GM23338 (cell line): ENCODE measurements around the gene SPACA5. TPM values are rescaled to one million over a fixed set of nuclear protein-coding genes. Genes with fewer than 3 reads are reported as not detected.

Source experiments
- ATAC-seq: fragments of 200-7000 bp; cut with Tn5 transposase; 3 replicates; pipeline ENCODE4 v1.9.1; 2020
- DNase-seq: peaks from one replicate; pipeline ENCODE4 v3.0.0-alpha.2; 2015; ENCODE audit warnings: low spot score
- H2AFZ ChIP-seq: fragments of 200-600 bp; sonication (generic); 2 replicates; pipeline ENCODE4 v1.8.0; 2016; ENCODE audit warnings: antibody characterized with exemption, mild to moderate bottlenecking, moderate library complexity
- H3F3A ChIP-seq: fragments of 200-600 bp; sonication (generic); replicated peaks from 2 replicates; pipeline ENCODE4 v1.8.0; 2017; ENCODE audit warnings: antibody characterized with exemption, mixed run types, low read depth
- H3K27ac ChIP-seq: fragments of 200-600 bp; sonication (generic); 2 replicates; pipeline ENCODE4 v1.6.1; 2016; ENCODE audit warnings: low read depth
- H3K27me3 ChIP-seq: fragments of 200-600 bp; sonication (generic); 2 replicates; pipeline ENCODE4 v1.8.0; 2016; ENCODE audit warnings: mild to moderate bottlenecking, mixed run types, moderate library complexity; ENCODE audit not compliant: insufficient read depth
- H3K36me3 ChIP-seq: fragments of 200-600 bp; sonication (generic); 2 replicates; pipeline ENCODE4 v1.8.0; 2016; ENCODE audit warnings: mild to moderate bottlenecking; ENCODE audit not compliant: insufficient read depth
- H3K4me1 ChIP-seq: fragments of 200-600 bp; sonication (generic); 2 replicates; pipeline ENCODE4 v1.8.0; 2016; ENCODE audit warnings: mild to moderate bottlenecking, moderate library complexity; ENCODE audit not compliant: insufficient read depth
- H3K4me2 ChIP-seq: fragments of 200-600 bp; sonication (generic); 2 replicates; pipeline ENCODE4 v1.7.1; 2017; ENCODE audit warnings: mixed run types
- H3K4me3 ChIP-seq: fragments of 200-600 bp; sonication (generic); 2 replicates; pipeline ENCODE4 v1.6.1; 2016; ENCODE audit warnings: mixed run types
- H3K79me2 ChIP-seq: fragments of 200-600 bp; sonication (generic); replicated peaks from 2 replicates; pipeline ENCODE4 v1.8.0; 2017; ENCODE audit warnings: mild to moderate bottlenecking; ENCODE audit not compliant: insufficient read depth
- H3K9me2 ChIP-seq: fragments of 200-600 bp; sonication (generic); 2 replicates; pipeline ENCODE4 v1.8.0; 2017; ENCODE audit not compliant: insufficient read depth
- H4K20me1 ChIP-seq: fragments of 200-600 bp; sonication (generic); replicated peaks from 2 replicates; pipeline ENCODE4 v1.8.0; 2017; ENCODE audit warnings: mild to moderate bottlenecking; ENCODE audit not compliant: insufficient read depth
- H3K27ac Mint-ChIP-seq: 2 replicates; pipeline ENCODE4 v1.8.0; 2020; ENCODE audit warnings: inconsistent platforms, mild to moderate bottlenecking, moderate library complexity, mixed read lengths
- H3K27me3 Mint-ChIP-seq: 3 replicates; pipeline ENCODE4 v1.8.0; 2022; ENCODE audit warnings: low read depth, mild to moderate bottlenecking, moderate library complexity, mixed read lengths, inconsistent platforms; ENCODE audit not compliant: insufficient read depth, poor library complexity
- H3K36me3 Mint-ChIP-seq: 3 replicates; pipeline ENCODE4 v1.8.0; 2021; ENCODE audit warnings: low read depth, mild to moderate bottlenecking, inconsistent platforms, moderate library complexity, mixed read lengths
- H3K4me1 Mint-ChIP-seq: 3 replicates; pipeline ENCODE4 v1.8.0; 2020; ENCODE audit warnings: mild to moderate bottlenecking, inconsistent platforms, mixed read lengths
- H3K4me3 Mint-ChIP-seq: 3 replicates; pipeline ENCODE4 v1.8.0; 2021; ENCODE audit warnings: moderate library complexity, mild to moderate bottlenecking, inconsistent platforms, mixed read lengths
- H3K9me3 Mint-ChIP-seq: 3 replicates; pipeline ENCODE4 v1.8.0; 2020; ENCODE audit warnings: moderate library complexity, mild to moderate bottlenecking, inconsistent platforms, mixed read lengths
- CTCF ChIP-seq, 2 experiments: fragments of 200-600 bp in 1 of 2; sonication (generic) in 1 of 2; conservative IDR thresholded peaks; 2 replicates each; pipeline versions ENCODE4 v1.5.1 to v1.6.1; 2016 to 2017; ENCODE audit warnings: antibody characterized with exemption in 2 of 2, low read depth in 2 of 2, mild to moderate bottlenecking in 2 of 2, moderate library complexity in 1 of 2
- EZH2phosphoT487 ChIP-seq: fragments of 200-600 bp; sonication (generic); IDR thresholded peaks from one replicate; pipeline ENCODE4 v1.8.1; 2018; ENCODE audit warnings: antibody characterized with exemption; ENCODE audit not compliant: unreplicated experiment
- POLR2AphosphoS5 ChIP-seq: IDR thresholded peaks from 2 replicates; pipeline ENCODE4 v1.6.1; 2016; ENCODE audit warnings: antibody characterized with exemption, low read depth
- ZNF462 ChIP-seq: fragments of 250-450 bp; sonication (Bioruptor Pico); IDR thresholded peaks from 2 replicates; pipeline ENCODE4 v1.5.0; 2020; ENCODE audit warnings: mild to moderate bottlenecking, moderate library complexity
- polyA plus RNA-seq: library from polyadenylated mRNA; unstranded; fragments of >200 nt; fragmentation: Nextera tagmentation; extraction: Ambion mirVana; gene quantifications from 2 replicates; pipeline ENCODE4 v1.2.1, GENCODE V29; 2016
- total RNA-seq: library from RNA; depleted of rRNA; stranded (reverse); fragments of >200 nt; shearing (Covaris generic); gene quantifications from 2 replicates; pipeline ENCODE4 v1.2.3, GENCODE V29; 2014

SPACA5 gene
- total and polyA plus RNA-seq, 2 experiments from 2014 or later, result not detected

GRCh38 chrX:48028091-48028490 is 21.3 kb downstream of the SPACA5 start:
- H3K4me3 ChIP-seq, result no peak overlapping the region
- no peak overlapping the region for H3K4me2 ChIP-seq
- Mint-ChIP-seq H3K4me3 (no peak overlapping the region), H3K4me1 (peaks cover 4% of the 10 kb centered on the region; the same call in 1 of the 3 replicates), H3K36me3 (no peaks in the 10 kb centered on the region; the same call in 2 of the 3 replicates), H3K27ac (no peak overlapping the region), H3K9me3 (no peaks in the 10 kb centered on the region; the same call in 2 of the 3 replicates), H3K27me3 (peaks cover 4% of the 10 kb centered on the region)
- ATAC-seq, result no peak
- H3K27ac ChIP-seq, result no peak overlapping the region
- no peak for DNase-seq
- H3K27me3 ChIP-seq, result no peaks in the 10 kb centered on the region
- H2AFZ ChIP-seq, result no peak overlapping the region
- no peaks in the 10 kb centered on the region for H3K79me2 ChIP-seq
- H3F3A ChIP-seq, result no peaks in the 10 kb centered on the region
- TF ChIP-seq CTCF (conservative IDR thresholded peaks at IDR 0.05; ENCODE audit: low read depth in 2 of 2) (peak in 1 of 2 experiments; percentile 16; a peak in 1 of 4 replicates), POLR2AphosphoS5 (no peak), EZH2phosphoT487 (no peak), ZNF462 (CRISPR knock-in tag) (no peak)
- H4K20me1 ChIP-seq, result no peaks in the 10 kb centered on the region
- H3K9me2 ChIP-seq, result no peaks in the 10 kb centered on the region
- H3K36me3 ChIP-seq, result no peaks in the 10 kb centered on the region
- no peaks in the 10 kb centered on the region; the same call in 1 of the 2 replicates for H3K4me1 ChIP-seq
